ENCODE measurements around the gene AHSG.
A peak's percentile ranks its signal among the peaks of the same experiment; 100 is the strongest.
"Not testable (repeated sequence)": the region's sequence is repeated elsewhere in the genome, so short reads cannot be mapped to it uniquely, and the experiment has no call there.

Gene AHSG

DNA sequence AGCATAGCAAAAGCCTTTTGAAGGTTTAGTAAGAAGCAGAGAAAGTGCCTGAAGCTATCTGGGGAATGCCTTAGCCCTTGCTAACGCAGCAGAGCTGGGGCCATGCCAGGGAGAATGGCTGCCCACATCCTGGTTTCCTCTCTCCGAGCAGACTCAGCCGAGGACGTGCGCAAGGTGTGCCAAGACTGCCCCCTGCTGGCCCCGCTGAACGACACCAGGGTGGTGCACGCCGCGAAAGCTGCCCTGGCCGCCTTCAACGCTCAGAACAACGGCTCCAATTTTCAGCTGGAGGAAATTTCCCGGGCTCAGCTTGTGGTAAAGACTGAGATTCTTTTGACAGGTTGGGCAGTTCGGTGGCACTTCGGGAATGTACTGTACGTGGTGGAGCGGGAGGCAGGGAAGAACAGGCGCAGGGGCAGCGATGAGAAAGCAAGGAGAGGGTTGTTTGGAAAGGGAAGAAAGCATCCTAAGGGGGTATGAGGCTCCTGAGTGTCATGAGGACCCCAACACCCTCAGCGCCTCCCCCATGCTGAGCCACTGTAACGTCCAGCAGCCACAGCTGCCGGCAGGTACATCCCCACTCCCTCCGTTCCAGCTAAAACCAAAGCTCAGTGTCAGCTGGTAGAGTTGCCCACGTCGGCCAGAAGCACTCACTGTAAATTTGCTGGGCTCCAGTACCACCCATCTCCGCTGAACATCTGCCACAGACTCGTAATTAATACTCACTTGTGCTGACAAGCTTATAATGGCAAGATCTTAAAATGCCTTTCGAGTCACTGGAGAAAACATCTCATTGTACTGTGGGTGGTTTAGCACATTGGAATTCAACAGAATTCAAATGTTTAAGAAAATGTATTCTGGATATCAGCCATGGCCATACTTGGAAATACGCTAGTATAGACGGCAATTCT, 4.4 kb downstream of the AHSG start:
- peak in 54 of 56 donors; percentile 7 to 84 (median 63) for DNase-seq

DNA sequence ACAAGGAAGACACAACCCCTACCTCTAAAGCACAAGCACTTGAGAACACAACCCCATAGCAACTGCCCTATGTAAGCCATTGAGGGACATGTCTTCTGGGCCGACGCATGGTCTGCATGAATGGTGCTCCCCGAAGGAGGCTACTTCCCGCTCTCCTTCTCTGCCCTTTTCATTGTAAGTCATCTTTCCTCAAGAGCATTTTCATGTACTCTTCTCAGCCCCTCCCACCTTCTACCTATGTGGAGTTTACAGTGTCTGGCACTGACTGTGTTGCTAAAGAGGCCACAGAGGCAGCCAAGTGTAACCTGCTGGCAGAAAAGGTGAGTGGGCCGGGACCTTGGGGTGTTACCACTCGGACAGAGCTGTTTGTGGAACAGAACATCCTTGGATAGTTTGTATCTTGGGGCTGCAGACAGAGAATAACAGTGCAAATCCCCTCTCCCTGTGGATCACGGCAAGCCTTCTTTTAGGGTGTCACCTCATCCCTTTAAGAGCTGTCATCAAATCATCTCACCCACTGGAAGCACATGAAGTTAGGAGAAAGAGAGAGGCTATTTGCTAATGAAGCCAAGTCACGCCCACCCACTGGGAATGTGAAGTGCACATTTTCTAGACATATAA, 5.6 kb downstream of the AHSG start:
- no peak for DNase-seq

DNA sequence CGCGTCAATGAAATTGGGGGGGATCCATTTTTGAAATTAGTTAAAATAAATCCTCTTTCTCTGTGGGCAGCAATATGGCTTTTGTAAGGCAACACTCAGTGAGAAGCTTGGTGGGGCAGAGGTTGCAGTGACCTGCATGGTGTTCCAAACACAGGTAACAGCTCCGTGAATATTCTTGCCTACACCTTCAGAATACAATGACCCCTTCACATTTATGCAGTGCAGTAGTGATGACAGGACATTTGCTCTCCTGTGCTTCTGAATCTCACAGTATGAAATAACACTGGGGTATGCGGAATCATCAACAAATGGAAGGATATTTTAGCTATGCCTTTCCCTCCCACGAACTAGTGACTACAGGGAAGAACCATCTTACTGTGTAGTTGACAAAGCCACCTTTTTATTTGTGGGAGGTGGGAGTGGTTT, 6.9 kb downstream of the AHSG start:
- no peak for DNase-seq

GRCh38 chr3:186620213-186621092, 7.6 kb downstream of the AHSG start:
- no peak for DNase-seq

DNA sequence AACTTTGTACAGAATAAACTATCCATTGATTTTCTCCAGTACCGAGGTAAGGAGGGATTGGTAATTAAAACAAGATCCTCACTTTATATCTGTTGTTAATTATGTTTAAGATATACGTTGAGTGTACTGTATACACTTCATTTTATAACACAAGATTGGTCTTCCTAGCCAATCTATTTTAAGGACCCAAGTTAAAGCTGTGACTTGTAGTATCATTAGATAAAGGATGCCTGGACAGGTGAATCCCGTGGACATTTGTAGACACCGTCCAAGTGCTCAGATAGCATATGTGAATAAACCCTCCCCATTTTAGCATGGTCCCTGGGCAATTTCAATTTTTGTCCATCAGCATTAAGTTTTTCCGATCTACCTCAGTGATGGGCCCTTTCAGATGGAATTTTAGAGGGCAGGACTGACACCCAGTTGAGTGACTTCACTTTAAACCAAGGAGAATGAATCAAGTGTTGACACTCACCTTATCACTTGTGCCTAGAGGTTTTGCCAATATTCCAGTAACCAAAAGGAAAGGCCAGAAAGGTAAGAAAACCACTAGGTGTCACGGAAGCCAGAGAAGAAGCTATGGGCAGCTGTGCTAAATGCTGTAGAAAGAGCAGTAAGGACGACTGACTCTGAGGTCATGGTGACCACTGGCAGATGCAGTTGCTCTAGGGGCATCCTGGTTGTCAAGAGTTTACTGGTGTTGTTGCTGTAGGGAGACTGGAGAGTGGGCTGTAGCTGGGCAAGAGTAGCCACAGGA, 9.2 kb downstream of the AHSG start:
- no peak for DNase-seq

GRCh38 chr3:186622651-186623310, 9.9 kb downstream of the AHSG start:
- DNase-seq = no peak

- no peak for DNase-seq
Observed at GRCh38 chr3:186624598-186624997, 11.7 kb downstream of the AHSG start.

DNA sequence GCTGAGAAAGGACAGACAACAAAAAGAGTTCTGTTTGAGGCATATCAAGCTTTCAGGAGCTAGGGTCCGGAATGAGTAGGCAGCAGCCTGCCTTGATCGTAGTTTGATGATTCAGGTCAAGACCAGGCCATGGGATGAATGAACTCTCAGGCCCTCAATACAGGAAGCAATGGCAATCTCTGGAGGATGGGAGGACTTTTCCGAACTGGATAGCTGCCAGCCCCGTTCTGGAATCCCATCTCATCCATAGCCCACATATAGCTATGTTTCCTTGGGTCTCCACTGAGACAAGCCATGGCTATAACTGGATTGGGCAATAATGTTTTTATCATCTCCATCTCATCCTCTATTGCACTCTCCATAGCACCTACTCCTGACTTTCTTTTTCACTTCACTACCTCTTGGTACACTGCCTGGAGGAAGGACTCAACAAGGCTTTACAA, 12.8 kb downstream of the AHSG start:
- no peak for DNase-seq

GRCh38 chr3:186626254-186626847, 13.5 kb downstream of the AHSG start:
- no peak for DNase-seq

- DNase-seq = no peak
Observed at GRCh38 chr3:186627852-186628414, 15.1 kb downstream of the AHSG start.

DNA sequence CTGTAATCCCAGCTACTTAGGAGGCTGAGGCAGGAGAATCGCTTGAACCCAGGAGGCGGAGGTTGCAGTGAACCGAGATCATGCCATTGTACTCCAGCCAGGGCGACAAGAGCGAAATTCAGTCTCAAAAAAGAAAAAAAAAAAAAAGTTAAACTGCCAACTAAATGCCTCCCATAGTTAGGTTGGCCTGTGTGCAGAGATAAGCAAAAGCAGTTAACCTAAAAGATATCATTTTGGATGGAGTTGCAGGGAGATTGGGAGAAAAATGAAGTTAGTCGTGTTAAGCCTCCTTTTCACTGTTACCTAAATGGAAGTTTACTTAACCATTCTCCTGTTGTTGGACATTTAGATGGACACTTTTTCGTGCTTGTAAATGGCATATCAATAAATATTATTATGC, 15.9 kb downstream of the AHSG start:
- no peak for DNase-seq

DNA sequence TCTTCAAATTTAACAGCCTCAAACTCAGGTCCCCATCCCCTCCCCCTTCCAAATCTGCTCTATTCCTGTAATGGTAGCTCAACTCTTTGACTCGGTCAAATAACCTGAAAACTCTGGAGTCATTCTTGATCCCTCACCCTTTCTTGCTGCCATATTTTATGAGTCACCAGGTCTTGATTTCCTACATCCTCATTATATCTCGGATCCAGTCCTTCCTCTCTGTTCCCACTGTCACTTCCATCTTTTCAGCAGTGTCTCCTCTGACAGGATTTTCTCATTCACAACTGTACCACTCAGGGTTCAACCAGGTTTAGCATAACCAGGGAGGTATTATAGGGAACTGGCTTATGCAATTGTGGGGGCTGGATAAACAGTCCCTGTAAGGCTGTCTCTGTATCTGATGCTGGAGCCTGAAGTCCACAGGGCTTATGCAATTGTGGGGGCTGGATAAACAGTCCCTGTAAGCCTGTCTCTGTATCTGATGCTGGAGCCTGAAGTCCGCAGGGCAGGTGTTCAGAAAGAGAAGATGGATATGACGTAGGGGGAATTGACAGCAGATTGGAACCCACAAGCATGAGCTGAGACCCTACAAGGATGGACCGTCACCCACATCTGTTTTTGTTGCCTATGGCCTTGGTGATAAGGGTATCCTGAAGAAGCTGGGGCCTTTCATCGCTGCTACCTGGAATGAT, 18.2 kb downstream of the AHSG start:
- no peak for DNase-seq

GRCh38 chr3:186633481-186633880, 20.6 kb downstream of the AHSG start:
- DNase-seq = no peak

- not testable (repeated sequence) for DNase-seq
Observed at GRCh38 chr3:186634207-186634606, 21.3 kb downstream of the AHSG start.

DNA sequence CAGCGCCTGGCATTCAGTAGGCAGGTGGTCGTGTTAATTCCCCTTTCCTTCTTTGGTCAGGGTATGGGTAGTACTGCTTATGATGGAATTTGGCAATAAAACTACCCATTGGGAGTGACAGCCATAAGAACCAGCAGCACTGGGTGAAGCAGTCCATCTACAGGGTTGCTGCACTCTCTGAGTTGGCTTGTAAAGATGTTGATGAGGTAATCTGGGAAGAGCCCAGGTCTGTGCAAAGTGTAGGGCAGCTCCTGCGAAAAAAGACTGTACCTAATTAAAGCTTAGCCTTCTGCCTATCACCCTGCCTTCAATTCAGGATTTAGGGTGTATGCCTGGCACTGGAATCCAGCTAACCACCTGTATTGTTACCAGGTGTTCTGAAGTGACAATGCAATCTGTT, 22.7 kb downstream of the AHSG start:
- no peak for DNase-seq

GRCh38 chr3:186636536-186636935, 23.7 kb downstream of the AHSG start:
- no peak for DNase-seq

- no peak for DNase-seq
Observed at GRCh38 chr3:186637686-186638085, 24.8 kb downstream of the AHSG start.

DNA sequence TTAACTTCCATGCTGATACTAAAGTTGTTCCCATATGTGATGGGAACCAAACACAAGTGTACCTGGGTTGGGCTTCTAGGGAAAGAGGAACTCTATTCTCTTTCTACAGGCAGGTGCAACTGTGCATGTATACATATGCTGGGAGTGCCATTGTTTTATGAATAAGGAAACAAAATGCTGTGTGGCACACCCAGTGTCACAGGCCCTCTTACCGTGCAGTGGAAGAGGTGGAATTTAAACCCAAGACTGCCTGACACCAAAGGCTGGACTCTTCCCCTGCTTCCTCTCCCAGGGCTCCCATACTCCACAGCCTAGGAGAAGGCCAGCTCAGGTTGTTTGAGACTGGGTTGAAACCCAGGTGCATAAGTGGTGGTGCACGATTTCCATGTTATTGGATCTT, 25.4 kb downstream of the AHSG start:
- no peak for DNase-seq
